Brain microvascular endothelial cell (primary cell): ENCODE data around the gene SH3RF2.
"Not testable (repeated sequence)": the region's sequence is repeated elsewhere in the genome, so short reads cannot be mapped to it uniquely, and the experiment has no call there.

Experiments
- DNase-seq: peaks from one replicate; pipeline ENCODE4 v3.0.0-alpha.2; 2020
- H3K27ac ChIP-seq: fragments of 250-450 bp; sonication (Bioruptor Pico); 2 replicates; pipeline ENCODE4 v1.5.1; 2020; ENCODE audit warnings: mild to moderate bottlenecking, moderate library complexity
- H3K27me3 ChIP-seq: fragments of 250-450 bp; sonication (Bioruptor Pico); replicated peaks from 2 replicates; pipeline ENCODE4 v1.5.1; 2020; ENCODE audit warnings: mild to moderate bottlenecking
- H3K36me3 ChIP-seq: fragments of 250-450 bp; sonication (Bioruptor Pico); replicated peaks from 2 replicates; pipeline ENCODE4 v1.5.1; 2020; ENCODE audit warnings: mild to moderate bottlenecking
- H3K4me3 ChIP-seq: 2 replicates; pipeline ENCODE4 v1.5.1; 2011; ENCODE audit warnings: low read depth, mild to moderate bottlenecking, control low read depth, low read length, moderate library complexity
- CTCF ChIP-seq: IDR thresholded peaks from 2 replicates; pipeline ENCODE4 v1.5.1; 2011; ENCODE audit warnings: low read depth, mild to moderate bottlenecking, moderate library complexity, low read length, control low read depth, inconsistent platforms; ENCODE audit errors: missing control alignments
- in situ Hi-C: cut with HindIII; loops from 2 replicates; pipeline ENCODE4 v1.10.0; 2017; ENCODE audit warnings: low sequenced_read_pairs, low pct_ligation_motif_present

Gene SH3RF2

GRCh38 chr5:146005723-146006122 is 69.3 kb downstream of the SH3RF2 start:
- H3K36me3 ChIP-seq: no peaks in the 10 kb centered on the region
- H3K4me3 ChIP-seq: no peak overlapping the region
- no peaks in the 10 kb centered on the region for H3K27me3 ChIP-seq
- DNase-seq: no peak
- in situ Hi-C loops: no loop called here
- no peak overlapping the region for H3K27ac ChIP-seq
- TF ChIP-seq CTCF: no peak

GRCh38 chr5:146006470-146007190 is 70.3 kb downstream of the SH3RF2 start:
- H3K27ac ChIP-seq: no peak overlapping the region
- H3K27me3 ChIP-seq: no peaks in the 10 kb centered on the region
- no peak for DNase-seq
- in situ Hi-C loops: no loop called here
- no peaks in the 10 kb centered on the region for H3K36me3 ChIP-seq
- H3K4me3 ChIP-seq: no peak overlapping the region
- no peak for TF ChIP-seq CTCF

GRCh38 chr5:146007270-146007669 is 70.9 kb downstream of the SH3RF2 start:
- no peak for DNase-seq
- Histone ChIP-seq H3K36me3 (no peaks in the 10 kb centered on the region), H3K27me3 (no peaks in the 10 kb centered on the region), H3K4me3 (no peak overlapping the region), H3K27ac (no peak overlapping the region)
- peak; percentile 31 for TF ChIP-seq CTCF
- in situ Hi-C loops: no loop called here

- in situ Hi-C loops: no loop called here
- no peak for TF ChIP-seq CTCF
- H3K36me3 ChIP-seq: no peaks in the 10 kb centered on the region
Measured at GRCh38 chr5:146007989-146008388, 71.6 kb downstream of the SH3RF2 start.

GRCh38 chr5:146009020-146009419 is 72.6 kb downstream of the SH3RF2 start:
- in situ Hi-C loops: no loop called here
- no peak for TF ChIP-seq CTCF
- no peak for DNase-seq
- no peak overlapping the region for H3K4me3 ChIP-seq
- H3K36me3 ChIP-seq: no peaks in the 10 kb centered on the region
- H3K27ac ChIP-seq: no peak overlapping the region
- no peaks in the 10 kb centered on the region for H3K27me3 ChIP-seq

More at GRCh38 chr5:146007989-146008388, 71.6 kb downstream of the SH3RF2 start:
- no peak for DNase-seq
- no peak overlapping the region for H3K27ac ChIP-seq
- no peak overlapping the region for H3K4me3 ChIP-seq
- no peaks in the 10 kb centered on the region for H3K27me3 ChIP-seq

GRCh38 chr5:146010447-146010846 is 74.1 kb downstream of the SH3RF2 start:
- H3K27ac ChIP-seq, H3K4me3 ChIP-seq, in situ Hi-C loops, DNase-seq, H3K36me3 ChIP-seq, H3K27me3 ChIP-seq: not testable (repeated sequence)
